IMR-90 (cell line): Measurements from ENCODE around the gene ZMYM2. TPM values are rescaled to one million over a fixed set of nuclear protein-coding genes. Genes with fewer than 3 reads are reported as not detected.

Experiments used
- ATAC-seq: fragments of 200-7000 bp; cut with Tn5 transposase; 2 replicates; pipeline ENCODE4 v1.9.1; 2020; ENCODE audit warnings: low read depth, mild to moderate bottlenecking, moderate library complexity
- BruUV-seq: library from RNA; stranded (reverse); fragments of 400-500 nt; replicated peaks from 2 replicates; lab custom pipeline; 2021; lab: Mats Ljungman, UMichigan
- CTCF ChIA-PET: fragments of 300-600 bp; formaldehyde crosslinking; extraction: SDS; loops from one replicate; lab custom pipeline; 2021; ENCODE audit warnings: antibody characterized with exemption; lab: Yijun Ruan, JAX
- POLR2A ChIA-PET: fragments of 300-600 bp; sonication (Branson Sonifier 250); formaldehyde crosslinking; loops from one replicate; lab custom pipeline; 2022; ENCODE audit warnings: antibody characterized with exemption; ENCODE audit not compliant: unreplicated experiment; lab: Charles Lee
- DNase-seq: peaks from one replicate; pipeline ENCODE4 v3.0.0; 2013
- H2AFZ ChIP-seq: replicated peaks from 2 replicates; pipeline ENCODE3; 2013; ENCODE audit warnings: low read length, mild to moderate bottlenecking; ENCODE audit not compliant: poor library complexity
- H2AK5ac ChIP-seq: 2 replicates; pipeline ENCODE4 v1.6.1; 2013; ENCODE audit warnings: low read depth, low read length, inconsistent platforms
- H2AK9ac ChIP-seq: replicated peaks from 2 replicates; pipeline ENCODE3; 2013; ENCODE audit warnings: mild to moderate bottlenecking, low read depth, low read length, moderate library complexity; ENCODE audit not compliant: poor library complexity
- H2BK120ac ChIP-seq: 2 replicates; pipeline ENCODE4 v1.6.1; 2013; ENCODE audit warnings: low read depth, low read length, inconsistent platforms
- H2BK15ac ChIP-seq: 3 replicates; pipeline ENCODE4 v1.6.1; 2013; ENCODE audit warnings: low read depth, low read length, inconsistent platforms
- H2BK20ac ChIP-seq: 2 replicates; pipeline ENCODE4 v1.6.1; 2013; ENCODE audit warnings: low read depth, mild to moderate bottlenecking, inconsistent platforms, low read length, moderate library complexity
- H2BK5ac ChIP-seq: 2 replicates; pipeline ENCODE4 v1.6.1; 2013; ENCODE audit warnings: mild to moderate bottlenecking, low read depth, low read length, inconsistent platforms; ENCODE audit not compliant: poor library complexity, severe bottlenecking
- H3K14ac ChIP-seq: replicated peaks from 2 replicates; pipeline ENCODE4 v1.6.1; 2013; ENCODE audit warnings: low read depth, low read length, inconsistent platforms
- H3K18ac ChIP-seq: 2 replicates; pipeline ENCODE4 v1.6.1; 2013; ENCODE audit warnings: low read depth, low read length, control low read depth
- H3K23ac ChIP-seq: 2 replicates; pipeline ENCODE4 v1.6.1; 2013; ENCODE audit warnings: low read depth, low read length, inconsistent platforms
- H3K27ac ChIP-seq: 2 replicates; pipeline ENCODE4 v1.5.1; 2013; ENCODE audit warnings: mild to moderate bottlenecking, control low read depth, low read length; ENCODE audit not compliant: insufficient read depth
- H3K27me3 ChIP-seq: 2 replicates; pipeline ENCODE4 v1.6.1; 2013; ENCODE audit warnings: low read length; ENCODE audit not compliant: control insufficient read depth, insufficient read depth
- H3K36me3 ChIP-seq: 2 replicates; pipeline ENCODE4 v1.6.1; 2013; ENCODE audit warnings: low read length, mixed read lengths; ENCODE audit not compliant: control insufficient read depth, insufficient read depth
- H3K4ac ChIP-seq: 2 replicates; pipeline ENCODE4 v1.6.1; 2013; ENCODE audit warnings: low read depth, low read length, inconsistent platforms
- H3K4me1 ChIP-seq: 2 replicates; pipeline ENCODE4 v1.6.1; 2013; ENCODE audit warnings: low read length, mixed read lengths; ENCODE audit not compliant: control insufficient read depth, insufficient read depth
- H3K4me2 ChIP-seq: 2 replicates; pipeline ENCODE4 v1.6.1; 2013; ENCODE audit warnings: low read depth, mild to moderate bottlenecking, control low read depth, low read length, moderate library complexity
- H3K4me3 ChIP-seq: 2 replicates; pipeline ENCODE4 v1.5.1; 2013; ENCODE audit warnings: low read depth, mild to moderate bottlenecking, control low read depth, low read length, moderate library complexity; ENCODE audit not compliant: insufficient read depth
- H3K56ac ChIP-seq: 2 replicates; pipeline ENCODE4 v1.6.1; 2013; ENCODE audit warnings: low read length, inconsistent platforms; ENCODE audit not compliant: insufficient read depth; ENCODE audit errors: extremely low read depth
- H3K79me1 ChIP-seq, 2 experiments: 2 replicates each; pipeline ENCODE4 v1.6.1; 2013; ENCODE audit warnings: low read length in 2 of 2, inconsistent platforms in 1 of 2, low read depth in 1 of 2
- H3K9ac ChIP-seq: 2 replicates; pipeline ENCODE4 v1.6.1; 2013; ENCODE audit warnings: low read depth, low read length, control low read depth
- H3K9me1 ChIP-seq: 2 replicates; pipeline ENCODE4 v1.6.1; 2013; ENCODE audit warnings: low read length, inconsistent platforms; ENCODE audit not compliant: insufficient read depth
- H3K9me3 ChIP-seq: 2 replicates; pipeline ENCODE4 v1.6.1; 2013; ENCODE audit warnings: low read length; ENCODE audit not compliant: control insufficient read depth, insufficient read depth
- H4K20me1 ChIP-seq: 2 replicates; pipeline ENCODE4 v1.6.1; 2013; ENCODE audit warnings: low read length, inconsistent platforms; ENCODE audit not compliant: insufficient read depth
- H4K5ac ChIP-seq: 2 replicates; pipeline ENCODE4 v1.6.1; 2013; ENCODE audit warnings: mild to moderate bottlenecking, low read depth, low read length, control low read depth
- H4K8ac ChIP-seq, 2 experiments: 2 replicates each; pipeline ENCODE4 v1.6.1; 2013; ENCODE audit warnings: low read depth in 2 of 2, low read length in 2 of 2, control low read depth in 1 of 2, inconsistent platforms in 1 of 2
- H4K91ac ChIP-seq: 2 replicates; pipeline ENCODE4 v1.6.1; 2013; ENCODE audit warnings: low read depth, low read length, inconsistent platforms; ENCODE audit not compliant: insufficient read depth
- CTCF ChIP-seq: conservative IDR thresholded peaks from 2 replicates; pipeline ENCODE4 v1.5.1; 2012; ENCODE audit warnings: mild to moderate bottlenecking, low read depth, low read length, improper control_type of control experiment
- RFX5 ChIP-seq: IDR thresholded peaks from 2 replicates; pipeline ENCODE4 v1.8.0; 2012; ENCODE audit warnings: low read depth, mild to moderate bottlenecking, low read length, moderate library complexity
- WGBS, 2 experiments: methylation state at CpG; one replicate each; pipeline versions ENCODE4 v1.1.5 to v1.1.7; 2013; ENCODE audit warnings: missing lambda C conversion rate in 2 of 2; ENCODE audit not compliant: insufficient read length in 1 of 2; ENCODE audit errors: extremely low coverage in 2 of 2; 5-methylcytosine and 5-hydroxymethylcytosine counted together
- dilution Hi-C: fragments of 300-500 bp; cut with HindIII; formaldehyde crosslinking; loops from one replicate; pipeline ENCODE4 v1.14.3; 2018; ENCODE audit warnings: low sequenced_read_pairs; ENCODE audit not compliant: unreplicated experiment
- in situ Hi-C: fragments of 300-500 bp; cut with MboI; formaldehyde crosslinking; loops from 3 replicates; pipeline ENCODE4 v1.14.3; 2019; ENCODE audit warnings: low sequenced_read_pairs, inconsistent platforms, mixed read lengths
- intact Hi-C: fragments of 100-400 bp; cut with micrococcal nuclease; formaldehyde crosslinking; loops from 2 replicates; pipeline ENCODE4 v1.10.0; 2022
- polyA plus RNA-seq, 3 experiments: library from polyadenylated mRNA; depleted of rRNA; stranded (reverse); fragments of >200 nt; gene quantifications; 2 replicates each; pipeline ENCODE4 v1.2.3, GENCODE V29; 2012; ENCODE audit warnings: low replicate concordance in 1 of 3
- total RNA-seq: library from RNA; depleted of rRNA; stranded (reverse); fragments of >200 nt; gene quantifications from 2 replicates; pipeline ENCODE4 v1.2.3, GENCODE V29; 2012

ZMYM2 gene
- total and polyA plus RNA-seq, 2 of the 4 experiments (the other 2 are of a cell fraction) = 15.7 to 51.1 TPM

GRCh38 chr13:20057963-20058362, 99.4 kb downstream of the ZMYM2 start:
- in situ Hi-C loops = no loop called here
- peaks cover 26% of the 10 kb centered on the region for H3K36me3 ChIP-seq

More at GRCh38 chr13:20057963-20058362, 99.4 kb downstream of the ZMYM2 start:
- no TSS peak for BruUV-seq
- WGBS, 2 experiments = no CpG with 5 or more reads among the region's 1 CpG
- H2BK120ac ChIP-seq = no peak overlapping the region
- H3K14ac ChIP-seq = no peak overlapping the region
- H4K5ac ChIP-seq = no peak overlapping the region
- dilution Hi-C loops = no loop called here
- no peak overlapping the region for H3K23ac ChIP-seq
- H3K4me2 ChIP-seq = no peak overlapping the region
- H3K27me3 ChIP-seq = no peaks in the 10 kb centered on the region
- H2BK5ac ChIP-seq = no peak overlapping the region
- ChIA-PET POLR2A (no interaction called here), CTCF (no interaction called here)
- no peak overlapping the region for H3K4ac ChIP-seq
- TF ChIP-seq RFX5 = no peak
- peak; percentile 22; the same call in 1 of the 2 replicates for TF ChIP-seq CTCF
- H3K4me3 ChIP-seq = no peak overlapping the region
- peaks cover 3% of the 10 kb centered on the region for H3K9me1 ChIP-seq
- no peak overlapping the region for H2AFZ ChIP-seq
- H3K79me1 ChIP-seq = peaks cover 11 to 17% of the 10 kb centered on the region in 2 experiments
- H4K91ac ChIP-seq = no peak overlapping the region
- no peaks in the 10 kb centered on the region for H3K9me3 ChIP-seq
- ATAC-seq (no peak), DNase-seq (no peak)
- H4K20me1 ChIP-seq = no peaks in the 10 kb centered on the region; the same call in 1 of the 2 replicates
- H2BK15ac ChIP-seq = no peak overlapping the region
- H2AK9ac ChIP-seq = no peak overlapping the region
- intact Hi-C loops = loop anchor here (5.0 kb wide), 1 partner anchor 104 kb away; the partner anchor contains the start of gene GJA3
- no peak overlapping the region for H4K8ac ChIP-seq
- H2AK5ac ChIP-seq = no peak overlapping the region
- H3K18ac ChIP-seq = no peak overlapping the region
- H3K56ac ChIP-seq = no peak overlapping the region
- H2BK20ac ChIP-seq = no peak overlapping the region
- no peak overlapping the region for H3K9ac ChIP-seq
- no peaks in the 10 kb centered on the region for H3K4me1 ChIP-seq
- H3K27ac ChIP-seq = no peak overlapping the region
